22Rv1 (cell line): ENCODE measurements around the gene CRYBG1.

Experiments used
- ZFX ChIP-seq: fragments of 450-650 bp; IDR thresholded peaks from 2 replicates; pipeline ENCODE4 v1.6.1; 2017; ENCODE audit warnings: antibody characterized with exemption, borderline replicate concordance
- TF ChIP-seq, protein P1 (sequence below): fragments of 450-650 bp; IDR thresholded peaks from 2 replicates; pipeline ENCODE4 v1.5.1; 2017; ENCODE audit warnings: mild to moderate bottlenecking

DNA sequence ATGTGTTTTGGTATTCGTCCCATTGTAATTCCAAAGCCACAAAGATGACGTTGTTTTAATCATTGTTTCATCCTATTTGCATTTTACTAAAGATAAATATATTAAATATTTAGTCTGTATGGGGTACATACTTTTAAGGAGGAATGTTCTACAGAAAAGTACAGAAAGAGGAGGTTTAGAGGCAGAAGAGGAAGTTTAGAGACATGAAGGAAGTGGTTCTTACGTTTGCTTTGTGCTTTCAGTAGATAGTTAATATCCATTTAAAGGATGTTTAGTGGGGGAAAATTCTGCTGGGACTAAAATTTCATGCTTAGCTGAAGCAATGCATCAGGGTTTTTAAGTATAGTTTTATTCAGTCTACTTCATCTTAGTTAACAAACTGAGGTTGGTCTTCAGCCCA is 116.6 kb downstream of the CRYBG1 start:
- TF ChIP-seq, protein P1, sequence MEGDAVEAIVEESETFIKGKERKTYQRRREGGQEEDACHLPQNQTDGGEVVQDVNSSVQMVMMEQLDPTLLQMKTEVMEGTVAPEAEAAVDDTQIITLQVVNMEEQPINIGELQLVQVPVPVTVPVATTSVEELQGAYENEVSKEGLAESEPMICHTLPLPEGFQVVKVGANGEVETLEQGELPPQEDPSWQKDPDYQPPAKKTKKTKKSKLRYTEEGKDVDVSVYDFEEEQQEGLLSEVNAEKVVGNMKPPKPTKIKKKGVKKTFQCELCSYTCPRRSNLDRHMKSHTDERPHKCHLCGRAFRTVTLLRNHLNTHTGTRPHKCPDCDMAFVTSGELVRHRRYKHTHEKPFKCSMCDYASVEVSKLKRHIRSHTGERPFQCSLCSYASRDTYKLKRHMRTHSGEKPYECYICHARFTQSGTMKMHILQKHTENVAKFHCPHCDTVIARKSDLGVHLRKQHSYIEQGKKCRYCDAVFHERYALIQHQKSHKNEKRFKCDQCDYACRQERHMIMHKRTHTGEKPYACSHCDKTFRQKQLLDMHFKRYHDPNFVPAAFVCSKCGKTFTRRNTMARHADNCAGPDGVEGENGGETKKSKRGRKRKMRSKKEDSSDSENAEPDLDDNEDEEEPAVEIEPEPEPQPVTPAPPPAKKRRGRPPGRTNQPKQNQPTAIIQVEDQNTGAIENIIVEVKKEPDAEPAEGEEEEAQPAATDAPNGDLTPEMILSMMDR: no peak
- TF ChIP-seq ZFX: no peak
